Measurements from ENCODE around the gene HOXB9.

The HOXB9 gene

DNA sequence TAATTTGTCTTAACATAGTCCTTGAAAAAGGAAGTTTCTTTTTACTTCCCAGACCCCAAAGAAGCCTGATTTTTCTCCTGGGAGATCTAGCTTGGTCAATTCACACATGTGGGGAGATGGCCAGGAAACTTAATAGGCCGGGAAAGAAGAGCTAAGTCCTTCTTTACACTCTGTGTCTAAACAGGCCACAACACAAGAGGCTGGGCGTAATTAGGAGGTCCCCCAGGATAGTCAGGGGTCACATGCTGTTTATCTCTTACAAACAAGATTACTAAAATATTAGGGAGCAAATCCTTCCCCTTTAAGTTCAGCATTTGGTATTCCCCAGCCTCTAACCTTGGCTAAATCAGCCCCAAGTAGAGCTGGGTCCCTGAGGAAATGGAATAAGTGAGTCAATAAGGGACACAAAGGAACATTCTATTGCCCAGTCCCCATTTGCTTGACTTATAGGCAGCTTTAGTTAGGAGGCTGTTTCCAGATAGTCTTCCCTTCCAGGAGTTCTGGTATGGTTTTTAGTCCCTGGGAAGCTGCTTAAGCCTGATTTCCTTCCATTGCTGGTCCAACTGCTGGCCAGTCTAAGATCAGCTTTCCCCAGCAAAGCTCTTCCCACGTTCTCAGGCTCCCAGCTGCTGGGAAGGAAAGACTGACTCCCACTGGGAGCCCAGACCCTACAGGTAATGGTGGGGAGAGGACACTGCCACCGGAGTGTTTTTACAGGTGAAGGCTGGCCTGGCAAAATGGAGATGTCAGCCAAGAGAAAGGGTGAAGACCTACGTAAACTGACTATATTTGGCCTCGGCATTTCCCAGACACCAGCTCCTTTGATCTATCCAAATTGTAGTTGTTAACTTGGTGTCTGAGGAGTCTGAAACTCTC is 14.1 kb upstream of the HOXB9 start:
- DNase-seq (ENCODE audit: insufficient read length, low spot score) (no peak), FAIRE-seq (no peak)

DNA sequence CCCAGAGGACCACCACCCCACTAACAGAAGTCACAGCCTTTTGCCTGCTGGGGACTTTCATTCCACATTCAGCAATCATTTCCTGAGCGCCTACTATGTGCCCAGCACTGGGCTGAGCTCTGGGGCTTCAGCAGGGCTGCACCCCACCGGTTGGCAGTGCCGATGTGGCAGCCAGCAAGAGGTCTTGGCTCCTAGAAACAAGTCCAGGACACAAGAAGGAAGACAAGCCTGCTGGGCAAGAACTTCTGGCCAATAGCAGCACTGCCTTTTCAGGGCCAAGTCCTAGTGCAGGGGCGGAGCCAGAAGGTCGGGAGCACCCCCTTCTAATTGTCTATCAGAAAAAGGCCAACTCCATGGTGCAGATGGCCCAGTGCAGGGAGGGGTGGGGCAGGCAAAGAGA is 13.0 kb upstream of the HOXB9 start:
- FAIRE-seq (no peak), DNase-seq (ENCODE audit: insufficient read length, low spot score) (no peak)

DNA sequence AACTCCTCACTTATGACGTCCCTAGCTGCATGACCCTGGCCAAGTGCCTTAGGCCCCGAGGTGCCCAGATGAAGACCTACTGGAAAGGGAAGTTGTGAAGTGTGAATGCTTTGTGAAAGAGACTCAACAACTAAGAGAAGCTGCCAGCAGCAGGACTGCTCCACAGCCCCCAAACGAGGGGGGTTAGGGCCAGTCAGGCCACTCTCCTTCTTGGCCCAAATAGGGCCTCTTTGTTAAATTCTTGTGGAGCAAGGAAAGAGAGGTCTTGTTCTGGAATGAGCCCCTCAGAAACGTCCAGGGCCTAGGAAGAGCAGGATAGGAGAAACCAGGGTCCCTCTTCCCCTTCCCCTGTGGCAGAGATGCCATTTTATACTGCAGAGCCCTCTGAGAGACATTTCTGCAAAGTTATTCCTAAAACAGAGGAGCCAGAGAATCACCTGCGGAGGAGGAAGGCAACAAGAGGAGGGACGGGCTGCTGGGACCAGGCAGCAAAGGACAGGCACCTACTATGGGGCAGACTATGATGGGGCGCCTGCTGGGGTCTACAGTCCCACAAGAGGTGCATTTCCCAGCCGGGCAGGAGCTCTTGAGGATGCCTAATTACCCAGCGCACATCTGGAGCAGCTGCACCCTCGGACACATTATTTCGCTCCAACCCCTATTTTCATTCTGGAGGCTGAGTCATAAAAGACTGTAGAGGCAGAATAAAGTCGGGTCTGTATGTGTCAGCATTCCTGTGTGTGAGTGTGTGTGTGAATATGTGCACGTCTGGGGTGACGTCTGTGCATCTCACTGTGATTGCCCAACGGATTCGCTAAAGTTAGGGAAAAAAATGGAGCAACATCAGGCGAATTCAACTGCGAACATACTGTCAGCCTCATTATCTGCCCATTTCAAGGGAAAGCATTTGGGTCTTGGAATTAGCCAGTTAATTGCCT is 11.4 kb upstream of the HOXB9 start:
- DNase-seq (ENCODE audit: insufficient read length, low spot score) (no peak), FAIRE-seq (no peak)

DNA sequence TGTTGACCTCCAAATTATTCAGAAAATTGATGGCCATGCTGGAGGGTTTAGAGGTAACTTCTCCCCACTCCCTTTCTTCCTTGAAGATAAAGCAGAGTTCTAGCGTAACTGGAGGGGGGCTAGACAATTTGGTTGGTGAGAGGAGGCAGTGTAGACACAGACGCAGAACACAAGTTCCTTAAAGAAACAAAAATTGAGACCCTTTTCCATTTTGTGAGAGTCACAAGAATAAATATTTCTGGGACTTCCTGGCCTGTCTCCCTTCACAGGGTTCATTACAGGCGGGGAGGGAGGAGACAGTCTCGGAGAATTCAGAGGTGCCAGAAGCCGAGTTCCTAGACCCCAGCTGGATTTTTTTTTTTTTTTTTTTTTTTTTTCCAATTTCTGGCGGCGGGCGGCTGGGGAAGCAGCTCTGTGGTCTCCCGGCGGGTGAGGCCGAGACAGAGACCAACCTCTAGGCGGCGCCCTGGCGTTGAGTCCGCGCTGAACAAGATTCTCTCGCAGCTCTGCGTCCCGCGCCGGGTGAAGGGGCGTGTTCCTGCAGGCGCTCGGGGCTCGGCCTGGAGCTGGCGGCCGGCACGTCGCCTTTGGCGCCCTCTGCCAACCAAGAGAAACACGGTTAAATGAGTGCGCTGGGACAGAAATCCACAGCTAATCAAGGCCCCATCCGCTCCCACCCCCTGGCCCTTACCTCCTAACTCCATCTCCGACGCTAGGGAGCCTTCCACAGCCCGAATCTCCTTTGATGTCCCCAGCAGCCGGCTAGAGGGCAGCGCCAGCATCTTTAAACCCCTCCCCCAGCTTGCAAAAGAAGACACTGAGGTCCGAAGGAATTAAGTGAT is 10.2 kb upstream of the HOXB9 start:
- no peak for DNase-seq (ENCODE audit: insufficient read length, low spot score)
- FAIRE-seq, result no peak

DNA sequence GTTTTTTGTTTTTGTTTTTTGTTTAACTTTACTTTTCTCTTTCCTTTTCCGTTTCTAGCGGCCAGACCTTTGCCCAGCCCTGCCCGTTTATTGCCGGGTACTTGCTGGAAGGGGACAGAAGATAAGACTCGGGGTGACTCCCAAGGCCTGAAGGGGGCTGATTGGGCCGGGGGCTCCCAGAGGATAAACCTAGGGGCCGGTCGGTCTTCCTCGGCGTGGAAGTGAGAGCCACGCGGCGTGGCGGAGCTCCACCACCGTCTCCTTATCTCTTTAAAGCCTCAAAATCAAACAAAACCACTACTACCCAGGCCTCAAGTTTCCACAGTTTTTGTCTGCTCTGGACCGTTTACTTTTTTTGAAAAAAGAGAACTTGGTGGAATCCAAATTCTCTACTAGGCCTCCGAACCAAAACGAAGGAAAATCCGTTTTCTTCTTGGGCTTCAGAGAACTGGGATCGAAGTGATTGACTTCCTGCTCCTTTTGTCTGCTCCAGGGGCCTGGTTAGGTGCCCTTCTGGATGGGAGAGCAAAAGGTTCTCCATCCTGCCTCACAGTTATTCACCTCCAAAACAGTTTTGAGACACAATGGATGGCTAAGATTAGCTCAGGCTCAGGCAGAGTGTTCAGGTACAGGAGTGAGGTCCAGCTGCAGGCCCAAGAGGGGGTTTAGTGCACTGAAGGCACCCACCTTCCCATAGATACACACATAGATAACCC is 8.5 kb upstream of the HOXB9 start:
- FAIRE-seq, result peak; percentile 4
- no peak for DNase-seq (ENCODE audit: insufficient read length, low spot score)

DNA sequence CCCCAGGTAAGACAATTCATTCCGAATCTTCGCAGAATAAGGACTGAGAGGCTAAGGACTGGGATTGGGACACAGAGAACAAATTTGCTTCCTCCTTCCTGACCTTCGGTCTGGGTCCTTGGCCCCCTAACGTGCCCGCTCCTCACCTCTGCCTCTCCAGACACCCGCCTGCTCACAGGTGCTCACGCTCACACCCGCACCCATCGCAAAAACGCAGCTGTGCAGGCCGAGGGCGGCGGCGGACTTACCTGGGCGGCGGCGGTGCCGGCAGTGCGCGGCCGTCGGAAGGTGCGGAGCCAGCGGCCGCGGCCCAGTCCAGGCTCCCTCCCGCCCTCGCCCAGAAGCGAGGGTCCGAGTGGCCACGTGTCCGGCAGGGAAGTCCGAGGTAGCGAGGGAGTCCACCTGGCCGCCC is 7.1 kb upstream of the HOXB9 start:
- FAIRE-seq (no peak), DNase-seq (ENCODE audit: insufficient read length, low spot score) (no peak)

DNA sequence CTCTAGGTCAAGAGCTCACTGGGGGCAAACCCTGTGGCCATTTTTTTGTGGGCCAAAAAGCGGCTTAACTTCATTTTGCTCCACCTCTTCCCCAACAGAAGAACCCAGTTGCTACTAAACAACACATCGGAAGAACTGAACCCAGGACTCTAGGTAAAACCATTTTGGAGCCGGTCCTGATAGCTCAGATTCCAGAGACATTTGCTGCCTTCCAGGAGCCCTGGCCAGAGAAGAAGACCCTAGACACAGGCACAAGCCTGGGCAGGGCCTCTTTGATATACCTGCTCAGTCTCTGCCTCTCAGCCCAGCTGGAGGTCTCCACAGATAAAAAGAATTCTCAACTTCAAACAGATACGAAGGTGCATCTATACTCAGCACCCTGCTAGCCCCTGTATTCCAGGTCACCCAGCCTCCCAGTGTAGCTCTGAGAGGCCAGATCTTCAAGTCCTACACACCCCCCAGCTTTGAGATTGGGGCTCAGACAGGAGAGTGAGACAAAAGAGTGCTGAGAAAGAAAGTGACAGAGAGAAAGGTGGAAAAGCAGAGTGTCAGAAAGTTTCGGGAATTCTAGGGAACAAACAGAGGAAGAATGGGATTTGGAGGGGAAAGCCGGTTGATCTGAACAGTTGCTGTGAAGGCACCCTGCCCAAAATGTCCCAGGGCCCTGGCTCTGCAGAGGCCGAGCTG is 6.6 kb upstream of the HOXB9 start:
- no peak for DNase-seq (ENCODE audit: insufficient read length, low spot score)
- FAIRE-seq, result no peak

DNA sequence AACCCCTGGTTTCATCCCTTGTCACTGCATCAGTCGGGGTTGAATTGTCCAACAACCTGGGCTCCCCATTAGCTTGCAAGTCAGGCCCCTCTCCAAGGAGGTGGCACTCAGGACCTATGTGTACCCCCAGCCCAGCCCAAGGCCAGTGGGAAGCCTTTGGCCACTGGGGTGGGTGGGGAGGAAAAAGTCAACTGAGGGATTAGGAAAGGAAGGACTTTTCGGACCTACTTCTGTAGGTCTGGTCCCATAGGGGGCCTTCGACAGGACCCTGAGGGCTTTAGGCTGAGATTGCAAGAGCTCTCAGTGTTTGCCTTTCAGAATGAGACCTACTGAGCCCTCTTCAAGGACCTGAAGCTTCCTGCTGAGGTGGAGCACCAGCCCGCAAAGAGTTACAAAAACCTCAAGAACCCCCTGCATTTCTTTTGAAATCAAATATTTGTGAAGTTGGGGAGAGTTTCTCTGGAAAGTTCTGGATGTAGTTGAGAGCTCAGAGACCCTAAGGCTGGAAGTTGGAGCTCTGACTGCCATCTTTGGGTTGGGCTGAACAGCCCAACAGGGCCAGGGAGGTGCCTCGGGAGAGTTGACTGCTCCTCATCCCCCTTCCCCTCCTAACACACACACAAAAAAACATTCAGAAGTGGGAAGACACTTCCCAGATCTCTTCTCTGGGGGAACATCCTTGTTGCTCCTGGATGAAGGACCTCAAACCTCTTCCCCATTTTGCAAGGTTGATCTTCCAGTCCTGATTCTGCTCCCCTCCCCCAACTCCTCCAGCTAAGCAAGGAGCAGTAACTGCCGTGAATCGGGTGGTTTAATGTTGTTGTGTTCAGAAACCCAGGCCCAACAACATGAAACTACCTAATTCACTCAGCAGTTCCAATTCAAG is 5.8 kb upstream of the HOXB9 start:
- FAIRE-seq, result no peak
- no peak for DNase-seq (ENCODE audit: insufficient read length, low spot score)

DNA sequence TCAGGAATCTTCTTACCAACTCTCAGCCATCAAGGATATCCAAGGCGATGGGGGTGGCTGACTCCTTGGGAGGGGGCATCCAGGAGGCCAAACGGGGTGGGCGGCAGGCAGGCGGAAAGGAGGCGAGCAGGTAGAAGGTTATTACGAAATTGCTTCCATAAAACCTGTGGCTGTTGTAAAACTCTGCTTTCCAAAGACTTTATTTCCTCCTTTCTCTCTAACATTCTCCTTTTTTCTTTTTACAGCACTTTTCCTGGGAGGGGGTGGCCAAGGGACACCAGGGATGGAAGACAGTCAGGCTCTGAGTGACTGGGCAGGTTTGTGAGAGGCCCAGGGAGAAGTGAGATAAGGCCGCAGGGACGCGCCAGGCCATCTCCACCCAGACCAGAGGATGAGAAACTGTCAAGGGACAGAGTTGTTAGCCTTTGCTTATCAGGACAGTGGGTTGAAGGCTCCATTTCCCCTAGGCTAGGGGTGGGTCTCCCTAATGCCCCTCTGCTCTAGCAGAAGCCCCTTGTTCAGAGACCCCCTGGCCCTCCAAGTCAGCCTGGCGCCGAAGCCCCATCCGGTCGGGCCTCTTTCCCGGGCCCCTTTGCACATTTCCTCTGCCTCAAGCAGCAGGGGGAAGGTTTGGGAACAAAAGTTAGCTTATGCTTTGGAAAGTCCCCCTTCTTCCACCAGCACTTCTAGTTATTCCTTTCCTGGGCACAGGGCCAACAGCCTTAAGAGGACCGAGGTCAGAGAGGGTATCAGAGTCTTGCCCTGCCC is 5.0 kb upstream of the HOXB9 start:
- no peak for FAIRE-seq
- no peak for DNase-seq (ENCODE audit: insufficient read length, low spot score)

DNA sequence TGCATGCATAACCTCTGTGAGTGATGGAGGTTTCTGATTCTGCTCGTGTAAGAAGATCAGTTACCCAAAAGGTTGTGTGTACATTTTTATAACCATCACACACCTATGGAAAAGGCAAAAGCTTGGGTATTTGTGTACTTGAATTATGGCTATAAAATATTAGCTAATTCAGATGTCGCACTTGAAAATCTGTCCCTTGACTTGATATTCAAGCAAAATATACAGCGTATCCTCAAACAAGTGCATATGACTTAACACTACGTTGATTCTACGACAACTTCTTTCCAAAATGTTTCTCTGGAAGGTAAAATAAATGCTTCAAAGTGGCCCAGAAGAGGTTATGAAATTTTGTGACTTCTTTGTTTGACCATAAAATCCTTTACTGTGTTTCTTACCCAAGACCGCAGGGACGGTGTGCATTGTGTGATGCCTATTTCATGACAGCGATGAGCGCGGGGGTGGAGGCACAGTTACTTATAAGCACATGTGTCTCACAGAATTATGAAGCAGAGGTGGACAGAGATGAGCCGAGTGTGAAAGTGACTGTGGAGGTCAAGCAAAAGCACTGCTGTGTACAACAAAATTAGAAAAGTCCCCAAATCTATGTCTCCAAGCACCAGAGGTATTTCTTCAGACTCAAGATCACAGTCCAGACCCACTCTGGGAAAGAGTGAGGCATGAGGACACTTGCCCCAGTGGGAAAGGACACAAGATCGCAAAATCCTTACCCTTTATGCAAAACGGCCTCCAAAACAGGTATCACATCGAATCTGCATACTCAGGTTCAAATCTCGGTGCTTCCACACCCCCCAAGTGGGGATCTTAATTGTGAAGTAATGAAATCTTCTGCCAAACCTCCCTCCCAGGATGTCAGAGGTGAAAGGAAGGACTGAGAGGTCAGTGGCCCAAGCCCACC is 4.1 kb upstream of the HOXB9 start:
- FAIRE-seq (no peak), DNase-seq (ENCODE audit: insufficient read length, low spot score) (no peak)

DNA sequence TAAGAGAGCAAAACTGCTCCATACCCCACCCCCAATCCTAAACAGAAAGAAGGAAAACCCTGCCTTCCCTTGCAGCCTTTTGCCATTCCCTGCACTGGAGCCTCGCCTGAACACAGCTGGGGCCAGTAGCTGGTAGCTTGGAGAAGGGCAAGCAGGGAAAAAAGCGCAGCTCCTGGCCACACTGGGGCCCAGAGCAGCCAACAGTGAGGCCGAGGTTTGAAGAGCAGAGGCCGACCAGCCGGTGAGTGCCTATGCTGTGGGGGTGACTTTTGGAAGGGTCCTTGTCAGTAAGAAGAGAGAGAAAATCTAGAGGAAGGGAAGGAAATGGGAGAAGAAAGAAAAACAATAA is 3.2 kb upstream of the HOXB9 start:
- FAIRE-seq (no peak), DNase-seq (ENCODE audit: insufficient read length, low spot score) (no peak)

DNA sequence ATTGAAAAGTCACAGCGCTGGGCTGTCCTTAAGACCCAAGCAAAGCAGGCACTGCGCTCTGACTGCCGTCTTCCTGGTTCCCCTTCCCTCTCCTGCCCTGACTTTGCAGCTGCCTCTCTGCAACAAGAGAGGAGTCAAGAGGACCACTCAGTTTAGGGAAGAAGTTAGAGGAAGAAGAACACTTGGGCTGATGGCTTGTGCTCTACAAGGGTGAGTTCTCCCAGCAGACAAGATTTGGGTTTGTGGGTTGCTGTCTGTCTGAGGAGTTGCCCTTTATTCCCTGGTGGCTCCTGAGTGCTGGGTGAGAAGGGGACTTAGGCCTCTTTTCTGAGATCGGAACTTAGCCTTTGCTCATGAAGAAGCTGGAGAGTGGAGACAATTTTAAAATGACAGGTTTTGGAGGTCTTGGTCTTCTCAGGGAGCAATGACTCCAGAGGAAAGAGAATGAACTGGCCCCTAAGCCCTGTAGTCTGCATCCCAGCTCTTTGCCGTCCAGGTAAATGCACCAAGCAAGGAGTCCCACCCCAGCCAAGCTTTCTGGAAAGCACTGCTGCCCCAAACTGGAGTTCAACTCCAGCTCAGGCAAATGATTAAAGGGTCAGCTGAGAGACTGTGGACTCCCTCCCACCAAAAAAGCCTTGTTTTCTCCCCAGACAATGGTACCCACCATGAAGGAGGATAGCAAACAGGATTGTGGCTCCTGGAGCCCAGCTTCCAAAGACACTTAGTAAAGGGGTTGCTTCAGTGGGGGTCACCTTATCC is 2.7 kb upstream of the HOXB9 start:
- FAIRE-seq (peak; percentile 67), DNase-seq (ENCODE audit: insufficient read length, low spot score) (no peak)

DNA sequence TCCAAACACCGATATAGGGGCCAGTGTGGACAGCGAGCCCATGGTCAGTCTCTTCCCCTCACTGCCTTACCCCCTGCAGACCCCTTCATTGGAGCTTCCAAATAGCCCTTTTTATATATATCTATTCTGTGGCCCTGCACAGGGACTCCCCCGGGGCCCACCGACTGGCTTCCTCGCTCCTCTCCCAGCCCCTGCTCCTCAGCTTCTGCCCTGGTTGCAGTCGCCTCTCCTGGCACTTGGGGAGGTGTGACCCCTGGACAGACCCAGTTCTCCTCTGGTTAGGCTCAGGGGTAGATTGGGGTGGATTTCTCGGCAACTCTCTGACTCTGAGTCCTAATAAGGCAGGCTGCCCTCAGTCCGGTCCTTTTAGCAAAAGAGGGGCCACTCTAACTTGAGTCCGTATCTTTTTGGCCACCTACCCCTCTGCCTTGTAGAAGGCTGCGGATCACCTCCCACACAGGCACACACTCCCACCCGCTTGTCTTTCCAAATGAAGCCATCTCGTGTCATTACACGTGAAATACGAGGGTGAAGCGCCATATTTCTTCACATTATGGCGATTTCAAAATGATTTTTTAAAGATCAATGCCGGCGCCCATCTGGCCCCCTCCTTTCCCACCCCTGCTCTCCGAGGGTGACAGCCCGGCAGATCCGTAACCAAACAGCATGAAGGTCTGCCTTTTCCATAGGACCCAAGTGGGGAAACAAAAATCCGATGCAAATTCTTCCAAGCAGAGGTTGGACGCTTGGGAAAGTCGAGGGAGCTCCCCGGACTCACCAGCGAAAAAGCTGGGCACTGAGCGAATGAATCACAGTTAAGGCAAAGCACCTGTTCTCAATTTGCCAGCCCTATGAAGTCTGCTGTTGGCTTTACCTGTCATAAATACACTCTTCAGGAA is 1.7 kb upstream of the HOXB9 start:
- FAIRE-seq (peak; percentile 88), DNase-seq (ENCODE audit: insufficient read length, low spot score) (no peak)

DNA sequence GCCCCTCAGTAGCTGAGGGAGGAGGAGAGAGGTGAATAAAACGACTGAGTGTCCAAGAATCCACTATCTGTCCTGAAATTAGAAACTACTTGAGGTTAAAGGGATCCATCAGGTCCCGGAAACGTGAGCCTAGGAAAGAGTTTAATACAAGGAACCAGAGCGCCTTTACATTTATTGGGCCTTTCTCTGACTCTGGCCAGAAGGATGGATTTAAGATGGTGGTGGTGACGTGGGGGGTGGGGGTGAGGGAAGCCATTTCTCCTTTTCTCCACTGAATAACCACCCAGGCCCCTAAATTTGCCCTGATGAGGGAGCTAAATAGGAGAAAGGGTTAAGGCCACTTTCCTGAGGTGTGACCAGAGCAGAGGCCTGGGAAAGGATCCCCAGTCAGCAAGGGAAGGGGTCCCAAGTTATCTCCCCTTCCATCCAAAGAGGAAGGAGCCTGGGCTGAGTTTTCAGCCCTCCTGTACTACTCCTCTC is 1.0 kb upstream of the HOXB9 start:
- DNase-seq (ENCODE audit: insufficient read length, low spot score) (no peak), FAIRE-seq (no peak)
